Brain microvascular endothelial cell (primary cell): ENCODE measurements around the gene IL4R.

ENCODE experiments used
- DNase-seq: peaks from one replicate; pipeline ENCODE4 v3.0.0-alpha.2; 2020
- H3K27ac ChIP-seq: fragments of 250-450 bp; sonication (Bioruptor Pico); 2 replicates; pipeline ENCODE4 v1.5.1; 2020; ENCODE audit warnings: mild to moderate bottlenecking, moderate library complexity
- H3K27me3 ChIP-seq: fragments of 250-450 bp; sonication (Bioruptor Pico); replicated peaks from 2 replicates; pipeline ENCODE4 v1.5.1; 2020; ENCODE audit warnings: mild to moderate bottlenecking
- H3K36me3 ChIP-seq: fragments of 250-450 bp; sonication (Bioruptor Pico); replicated peaks from 2 replicates; pipeline ENCODE4 v1.5.1; 2020; ENCODE audit warnings: mild to moderate bottlenecking
- H3K4me3 ChIP-seq: 2 replicates; pipeline ENCODE4 v1.5.1; 2011; ENCODE audit warnings: low read depth, mild to moderate bottlenecking, control low read depth, low read length, moderate library complexity
- CTCF ChIP-seq: IDR thresholded peaks from 2 replicates; pipeline ENCODE4 v1.5.1; 2011; ENCODE audit warnings: low read depth, mild to moderate bottlenecking, moderate library complexity, low read length, control low read depth, inconsistent platforms; ENCODE audit errors: missing control alignments
- in situ Hi-C: cut with HindIII; loops from 2 replicates; pipeline ENCODE4 v1.10.0; 2017; ENCODE audit warnings: low sequenced_read_pairs, low pct_ligation_motif_present

Gene IL4R

GRCh38 chr16:27410761-27411160, 97.0 kb downstream of the IL4R start:
- TF ChIP-seq CTCF, result no peak
- DNase-seq, result no peak
- Histone ChIP-seq H3K4me3 (no peak overlapping the region), H3K27me3 (no peaks in the 10 kb centered on the region), H3K36me3 (no peaks in the 10 kb centered on the region), H3K27ac (no peak overlapping the region)
- in situ Hi-C loops, result no loop called here

- Histone ChIP-seq H3K36me3 (no peaks in the 10 kb centered on the region), H3K27ac (no peak overlapping the region), H3K4me3 (no peak overlapping the region), H3K27me3 (no peaks in the 10 kb centered on the region)
- DNase-seq, result no peak
- TF ChIP-seq CTCF, result no peak
- in situ Hi-C loops, result no loop called here
Observed at GRCh38 chr16:27413956-27414355, 100.2 kb downstream of the IL4R start.
